HCT116 (cell line): ENCODE data around the gene GIMAP5. TPM values are rescaled to one million over a fixed set of nuclear protein-coding genes. Genes with fewer than 3 reads are reported as not detected.

Experiments used
- ATAC-seq: fragments of 200-7000 bp; cut with Tn5 transposase; 2 replicates; pipeline ENCODE4 v1.9.1; 2020; ENCODE audit warnings: mild to moderate bottlenecking, moderate library complexity
- BruUV-seq: library from RNA; stranded (reverse); fragments of 400-500 nt; replicated peaks from 2 replicates; lab custom pipeline; 2021; lab: Mats Ljungman, UMichigan
- CTCF ChIA-PET: fragments of 300-600 bp; sonication (Branson Sonifier 250); formaldehyde crosslinking; loops from one replicate; lab custom pipeline; 2021; ENCODE audit warnings: antibody characterized with exemption; lab: Charles Lee
- POLR2A ChIA-PET: fragments of 300-600, 350-600 bp; sonication (Branson Sonifier 250); formaldehyde crosslinking; loops from one replicate; lab custom pipeline; 2021; ENCODE audit warnings: antibody characterized with exemption; lab: Charles Lee
- RAD21 ChIA-PET, 2 experiments: fragments of 300-600 bp; sonication (Branson Sonifier 250); formaldehyde crosslinking; loops; one replicate each; lab custom pipeline; 2023; ENCODE audit warnings: low total read pairs in 2 of 2; ENCODE audit not compliant: uncharacterized antibody in 2 of 2, unreplicated experiment in 2 of 2, low non-redundant PET in 1 of 2; lab: Charles Lee
- DNase-seq: peaks from one replicate; pipeline ENCODE4 v3.0.0-alpha.2; 2010; ENCODE audit warnings: low read depth, low spot score
- H2AFZ ChIP-seq: fragments of 200-600 bp; shearing (Covaris generic), sonication (generic); 2 replicates; pipeline ENCODE4 v1.6.1; 2017; ENCODE audit warnings: low read depth, mixed run types, mixed read lengths, antibody characterized with exemption, low read length; ENCODE audit not compliant: poor library complexity, severe bottlenecking
- H3K27ac ChIP-seq: 2 replicates; pipeline ENCODE4 v1.5.1; 2012; ENCODE audit warnings: low read depth, low read length
- H3K27me3 ChIP-seq: fragments of 200-600 bp; sonication (generic); 2 replicates; pipeline ENCODE4 v1.6.1; 2016; ENCODE audit warnings: mixed run types, low read length, mixed read lengths; ENCODE audit not compliant: insufficient read depth
- H3K36me3 ChIP-seq, 2 experiments: fragments of 200-500 bp in 1 of 2; fragments of 200-600 bp in 1 of 2; sonication (Bioruptor generic) in 1 of 2; sonication (generic) in 1 of 2; 2 replicates each; pipeline versions ENCODE4 v1.5.1 to v1.6.1; 2014 to 2016; ENCODE audit warnings: low read length in 2 of 2, inconsistent platforms in 1 of 2, mixed read lengths in 1 of 2, mixed run types in 1 of 2; ENCODE audit not compliant: insufficient read depth in 2 of 2, control insufficient read depth in 1 of 2
- H3K4me1 ChIP-seq, 2 experiments: fragments of 200-600 bp in 1 of 2; sonication (generic) in 1 of 2; 2 replicates each; pipeline versions ENCODE4 v1.5.1 to v1.6.1; 2012 to 2017; ENCODE audit warnings: low read length in 2 of 2, inconsistent platforms in 1 of 2, mild to moderate bottlenecking in 1 of 2, mixed read lengths in 1 of 2, mixed run types in 1 of 2, moderate library complexity in 1 of 2; ENCODE audit not compliant: insufficient read depth in 2 of 2, control insufficient read depth in 1 of 2
- H3K4me2 ChIP-seq: fragments of 200-600 bp; sonication (generic); 2 replicates; pipeline ENCODE4 v1.6.1; 2017; ENCODE audit warnings: mixed run types, low read length, mixed read lengths
- H3K4me3 ChIP-seq, 2 experiments: fragments of 200-600 bp in 1 of 2; sonication (generic) in 1 of 2; replicated peaks in 1 of 2; 2 replicates each; pipeline ENCODE4 v1.5.1; 2011 to 2016; ENCODE audit warnings: low read length in 2 of 2, control low read depth in 1 of 2, low read depth in 1 of 2, mild to moderate bottlenecking in 1 of 2, mixed read lengths in 1 of 2, mixed run types in 1 of 2
- H3K79me2 ChIP-seq: fragments of 200-600 bp; sonication (generic); 2 replicates; pipeline ENCODE4 v1.6.1; 2017; ENCODE audit warnings: mild to moderate bottlenecking, mixed run types, low read length, moderate library complexity, mixed read lengths; ENCODE audit not compliant: insufficient read depth
- H3K9ac ChIP-seq: fragments of 200-600 bp; sonication (generic); 2 replicates; pipeline ENCODE4 v1.6.1; 2016; ENCODE audit warnings: low read length, mixed read lengths
- H3K9me2 ChIP-seq: fragments of 200-600 bp; sonication (generic), shearing (Covaris generic); 2 replicates; pipeline ENCODE4 v1.6.1; 2017; ENCODE audit warnings: mixed run types, mild to moderate bottlenecking, moderate library complexity; ENCODE audit not compliant: insufficient read depth
- H3K9me3 ChIP-seq, 2 experiments: fragments of 200-500 bp in 1 of 2; fragments of 200-600 bp in 1 of 2; sonication (Bioruptor generic) in 1 of 2; sonication (generic) in 1 of 2; 2 replicates each; pipeline ENCODE4 v1.6.1; 2014 to 2017; ENCODE audit warnings: low read length in 2 of 2, mixed read lengths in 2 of 2, inconsistent platforms in 1 of 2, low read depth in 1 of 2, mild to moderate bottlenecking in 1 of 2, mixed run types in 1 of 2, moderate library complexity in 1 of 2; ENCODE audit not compliant: control insufficient read depth in 1 of 2, insufficient read depth in 1 of 2
- H4K20me1 ChIP-seq: fragments of 200-600 bp; sonication (generic), shearing (Covaris generic); 2 replicates; pipeline ENCODE4 v1.6.1; 2017; ENCODE audit warnings: mixed run types, mild to moderate bottlenecking, moderate library complexity; ENCODE audit not compliant: insufficient read depth
- CBX3 ChIP-seq: IDR thresholded peaks from 2 replicates; pipeline ENCODE4 v1.6.1; 2012; ENCODE audit warnings: low read depth
- CEBPB ChIP-seq: IDR thresholded peaks from 2 replicates; pipeline ENCODE4 v1.6.1; 2012; ENCODE audit warnings: low read depth
- CTCF ChIP-seq, 3 experiments: fragments of 200-600 bp in 1 of 3; sonication (generic) in 1 of 3; IDR thresholded peaks in 2 of 3; conservative IDR thresholded peaks in 1 of 3; 2 replicates each; pipeline ENCODE4 v1.5.1; 2012 to 2017; ENCODE audit warnings: low read depth in 2 of 3, low read length in 2 of 3, antibody characterized with exemption in 1 of 3, borderline replicate concordance in 1 of 3, control low read depth in 1 of 3, mild to moderate bottlenecking in 1 of 3, mixed read lengths in 1 of 3, mixed run types in 1 of 3, moderate library complexity in 1 of 3; ENCODE audit not compliant: insufficient read depth in 1 of 3
- EZH2phosphoT487 ChIP-seq: fragments of 200-600 bp; IDR thresholded peaks from 2 replicates; pipeline ENCODE4 v1.6.1; 2018; ENCODE audit warnings: antibody characterized with exemption, borderline replicate concordance
- FOSL1 ChIP-seq: IDR thresholded peaks from 2 replicates; pipeline ENCODE4 v1.6.1; 2012; ENCODE audit warnings: low read depth
- JUND ChIP-seq: IDR thresholded peaks from 2 replicates; pipeline ENCODE4 v1.6.1; 2012
- MAX ChIP-seq: IDR thresholded peaks from 2 replicates; pipeline ENCODE4 v1.6.1; 2012
- POLR2AphosphoS5 ChIP-seq: IDR thresholded peaks from 2 replicates; pipeline ENCODE4 v1.6.1; 2011; ENCODE audit warnings: mild to moderate bottlenecking, low read depth, low read length, moderate library complexity
- RAD21 ChIP-seq: IDR thresholded peaks from 2 replicates; pipeline ENCODE4 v1.6.1; 2012; ENCODE audit warnings: low read depth, mild to moderate bottlenecking
- REST ChIP-seq: IDR thresholded peaks from 2 replicates; pipeline ENCODE4 v1.6.1; 2012; ENCODE audit warnings: low read depth
- SIN3A ChIP-seq: IDR thresholded peaks from 2 replicates; pipeline ENCODE4 v1.6.1; 2012; ENCODE audit warnings: low read depth
- SP1 ChIP-seq: IDR thresholded peaks from 2 replicates; pipeline ENCODE4 v1.6.1; 2012; ENCODE audit warnings: low read depth
- SRF ChIP-seq: IDR thresholded peaks from 2 replicates; pipeline ENCODE4 v1.6.1; 2012; ENCODE audit warnings: low read depth
- TCF7L2 ChIP-seq: IDR thresholded peaks from 2 replicates; pipeline ENCODE4 v1.7.0; 2011; ENCODE audit warnings: borderline replicate concordance, inconsistent platforms; ENCODE audit not compliant: insufficient read depth, insufficient read length; ENCODE audit errors: extremely low read depth
- YY1 ChIP-seq: IDR thresholded peaks from 2 replicates; pipeline ENCODE4 v1.6.1; 2011; ENCODE audit warnings: low read length, low read depth, moderate library complexity, mild to moderate bottlenecking; ENCODE audit not compliant: insufficient replicate concordance; ENCODE audit errors: extremely low read depth
- ZFX ChIP-seq: fragments of 450-650 bp; IDR thresholded peaks from 2 replicates; pipeline ENCODE4 v1.6.1; 2017
- ZNF274 ChIP-seq: fragments of 200-500 bp; sonication (Bioruptor generic); IDR thresholded peaks from 2 replicates; pipeline ENCODE4 v1.6.1; 2014; ENCODE audit warnings: mild to moderate bottlenecking, low read depth, low read length, inconsistent platforms
- intact Hi-C: fragments of 100-400 bp; cut with micrococcal nuclease; formaldehyde crosslinking; loops from 2 replicates; pipeline ENCODE4 v1.10.0; 2022
- total RNA-seq: library from RNA; stranded (reverse); gene quantifications from one replicate; pipeline ENCODE4 v1.2.1, GENCODE V29; 2021; ENCODE audit not compliant: unreplicated experiment

The GIMAP5 gene
- total RNA-seq, 1 experiment from 2014 or later, result 0.57 TPM

- TF ChIP-seq CTCF (IDR thresholded peaks at IDR 0.05 in 2 of 3, conservative IDR thresholded peaks at IDR 0.05 in 1 of 3; ENCODE audit: borderline replicate concordance in 1 of 3, insufficient read depth in 1 of 3, low read depth in 2 of 3, low read length in 2 of 3), result no peak
- no peak for TF ChIP-seq ZNF274
- TF ChIP-seq JUND, result no peak
- no peak for TF ChIP-seq MAX
- TF ChIP-seq EZH2phosphoT487, result no peak
- TF ChIP-seq CEBPB, result no peak
- TF ChIP-seq YY1, result no peak
- TF ChIP-seq TCF7L2, result no peak
- TF ChIP-seq ZFX, result no peak
These were observed 20.3 kb upstream of the GIMAP5 start (continued) for GRCh38 chr7:150716939-150717338.

GRCh38 chr7:150717814-150718420 lies 19.3 kb upstream of the GIMAP5 start:
- Histone ChIP-seq H4K20me1 (no peaks in the 10 kb centered on the region), H3K4me2 (no peak overlapping the region), H3K9me3 (no peaks in the 10 kb centered on the region), H2AFZ (no peak overlapping the region), H3K9ac (no peak overlapping the region), H3K27me3 (peaks cover 25% of the 10 kb centered on the region), H3K27ac (no peak overlapping the region), H3K4me3 (no peak overlapping the region), H3K9me2 (no peaks in the 10 kb centered on the region), H3K36me3 (no peaks in the 10 kb centered on the region), H3K79me2 (no peaks in the 10 kb centered on the region), H3K4me1 (no peaks in the 10 kb centered on the region)
- CTCF ChIA-PET, result no interaction called here
- DNase-seq, result no peak
- no peak for ATAC-seq
- TF ChIP-seq ZFX (no peak), MAX (no peak), YY1 (no peak), CBX3 (no peak), SP1 (no peak), SRF (no peak), TCF7L2 (no peak), REST (no peak), ZNF274 (no peak), CEBPB (no peak), SIN3A (no peak), POLR2AphosphoS5 (no peak), FOSL1 (no peak), RAD21 (no peak)
- POLR2A ChIA-PET, result no interaction called here
- RAD21 ChIA-PET, result no interaction called here
- no TSS peak for BruUV-seq
- intact Hi-C loops, result no loop called here
